ENCODE results near the gene ADGRG3. TPM values are rescaled to one million over a fixed set of nuclear protein-coding genes. Genes with fewer than 3 reads are reported as not detected.
A peak's percentile ranks its signal among the peaks of the same experiment; 100 is the strongest.

Gene ADGRG3
- total and polyA plus RNA-seq, 9 of the 15 experiments (the other 6 are each of a cell fraction or from before 2014, with no cell fraction given): 0.09 to 0.52 (median 0.14) TPM; not detected in 3

DNA sequence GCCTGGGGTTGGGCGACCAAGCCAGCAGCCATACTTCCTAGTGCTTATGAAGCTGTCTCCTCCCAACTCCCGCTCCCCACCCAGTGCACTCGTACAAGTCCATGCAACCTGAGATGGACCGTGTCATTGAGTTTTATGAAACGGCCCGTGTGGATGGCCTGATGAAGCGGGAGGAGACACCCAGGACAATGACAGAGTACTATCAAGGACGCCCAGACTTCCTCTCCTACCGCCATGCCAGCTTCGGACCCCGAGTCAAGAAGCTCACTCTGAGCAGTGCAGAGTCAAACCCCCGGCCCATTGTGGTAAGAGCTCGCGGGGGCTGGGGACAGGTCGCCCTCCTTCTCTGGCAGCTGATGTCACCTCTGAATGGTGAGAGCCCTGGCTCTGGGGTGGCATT, 56.4 kb downstream of the ADGRG3 start:
- Histone ChIP-seq H3K9ac (ENCODE audit: insufficient read depth in 1 of 2, low read depth in 2 of 2, low read length in 2 of 2) (no peak overlapping the region), H3K4me2 (ENCODE audit: insufficient read depth, low read length) (no peak overlapping the region), H3K27ac (ENCODE audit: extremely low read depth, low read depth, low read length) (no peak overlapping the region), H2AFZ (ENCODE audit: low read depth, low read length) (no peak overlapping the region), H3K9me1 (ENCODE audit: control insufficient read depth, insufficient read depth, low read length) (no peaks in the 10 kb centered on the region), H3K4me3 (no peak overlapping the region), H3K27me3 (ENCODE audit: control insufficient read depth in 2 of 2, insufficient read depth in 2 of 2, low read length in 2 of 2) (0 out of 5 replicates have a peak, but pooled peaks cover 0 to 5% of the 10 kb centered on the region in 2 experiments), H3K79me2 (ENCODE audit: control insufficient read depth, insufficient read depth, low read length) (no peaks in the 10 kb centered on the region), H3K36me3 (ENCODE audit: control insufficient read depth, insufficient read depth, low read length) (no peaks in the 10 kb centered on the region), H3K4me1 (replicated peaks in 1 of 2; ENCODE audit: control insufficient read depth in 2 of 2, insufficient read depth in 2 of 2, low read length in 2 of 2) (peaks cover 12 to 16% of the 10 kb centered on the region in 2 experiments), H4K20me1 (replicated peaks; ENCODE audit: control insufficient read depth, insufficient read depth, low read length) (no peaks in the 10 kb centered on the region), H3K9me3 (replicated peaks; ENCODE audit: control insufficient read depth, insufficient read depth, low read depth, low read length) (no peaks in the 10 kb centered on the region)
- POLR2A ChIA-PET: interaction anchor here (0.5 to 1.2 kb wide), 5 partner anchors 9 to 32 kb away, joined by 3 to 5 read pairs (median 3); partner anchors contain the start of gene KATNB1
- no peak for TF ChIP-seq PRPF4 (IDR thresholded peaks at IDR 0.05; ENCODE audit: insufficient read depth, low read depth, low read length, poor library complexity, severe bottlenecking)
- CTCF ChIA-PET (ENCODE audit: low intra/inter-chr PET ratio): interaction anchor here (0.6 kb wide), 1 partner anchor 115 kb away, joined by 3 read pairs; no protein-coding TSS in a partner anchor
- no peak for FAIRE-seq
- WGBS (ENCODE audit: insufficient coverage, low coverage, missing lambda C conversion rate): 35% methylated on average over 15 of the region's 15 CpGs
- no peak for DNase-seq (ENCODE audit: extremely low read depth in 1 of 4, low spot score in 3 of 4)
- intact Hi-C loops (cut with micrococcal nuclease): loop anchor here (5.0 kb wide), 1 partner anchor 132 kb away; no protein-coding TSS in a partner anchor
- no peak; the same call in 2 of the 3 replicates for ATAC-seq
- BruUV-seq (replicated peaks): no TSS peak
- in situ Hi-C loops (cut with MboI): no loop called here

DNA sequence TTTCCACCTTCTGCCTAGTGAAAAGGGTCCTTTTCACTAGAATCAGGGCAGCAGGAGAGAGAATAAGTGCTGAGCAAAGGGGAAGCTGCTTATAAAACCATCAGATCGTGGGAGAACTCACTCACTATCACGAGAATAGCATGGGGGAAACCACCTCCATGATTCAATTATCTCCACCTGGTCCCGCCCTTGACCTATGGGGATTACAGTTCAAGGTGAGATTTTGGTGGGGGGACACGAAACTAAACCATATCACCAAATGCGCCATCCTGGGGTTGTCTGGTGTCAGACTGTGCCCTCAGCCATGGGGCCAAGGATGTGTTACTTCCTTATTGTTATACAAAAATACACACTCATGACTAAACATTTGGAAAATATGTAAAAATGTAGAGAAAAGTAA, 57.0 kb downstream of the ADGRG3 start:
- Histone ChIP-seq H3K4me1 (replicated peaks in 1 of 2; ENCODE audit: control insufficient read depth in 2 of 2, insufficient read depth in 2 of 2, low read length in 2 of 2) (peaks cover 12 to 16% of the 10 kb centered on the region in 2 experiments), H4K20me1 (replicated peaks; ENCODE audit: control insufficient read depth, insufficient read depth, low read length) (no peaks in the 10 kb centered on the region), H3K27ac (ENCODE audit: extremely low read depth, low read depth, low read length) (no peak overlapping the region), H3K79me2 (ENCODE audit: control insufficient read depth, insufficient read depth, low read length) (no peaks in the 10 kb centered on the region), H3K4me2 (ENCODE audit: insufficient read depth, low read length) (no peak overlapping the region), H3K9me1 (ENCODE audit: control insufficient read depth, insufficient read depth, low read length) (no peaks in the 10 kb centered on the region), H3K9me3 (replicated peaks; ENCODE audit: control insufficient read depth, insufficient read depth, low read depth, low read length) (no peaks in the 10 kb centered on the region), H3K27me3 (ENCODE audit: control insufficient read depth in 2 of 2, insufficient read depth in 2 of 2, low read length in 2 of 2) (0 out of 5 replicates have a peak, but pooled peaks cover 0 to 5% of the 10 kb centered on the region in 2 experiments), H3K9ac (ENCODE audit: insufficient read depth in 1 of 2, low read depth in 2 of 2, low read length in 2 of 2) (no peak overlapping the region), H3K36me3 (ENCODE audit: control insufficient read depth, insufficient read depth, low read length) (no peaks in the 10 kb centered on the region), H2AFZ (ENCODE audit: low read depth, low read length) (no peak overlapping the region), H3K4me3 (no peak overlapping the region)
- no peak for ATAC-seq
- no TSS peak for BruUV-seq (replicated peaks)
- intact Hi-C loops (cut with micrococcal nuclease) (no loop called here), in situ Hi-C loops (cut with MboI) (no loop called here)
- no peak for TF ChIP-seq ZC3H4 (CRISPR knock-in tag; IDR thresholded peaks at IDR 0.05; ENCODE audit: borderline replicate concordance)
- no peak for TF ChIP-seq MCM3 (IDR thresholded peaks at IDR 0.05)
- ChIA-PET POLR2A (interaction anchor here (0.6 to 1.2 kb wide), 2 partner anchors 10 to 31 kb away, joined by 3 to 5 read pairs; partner anchors contain the start of gene KATNB1), CTCF (ENCODE audit: low intra/inter-chr PET ratio) (no interaction called here)
- WGBS (ENCODE audit: insufficient coverage, low coverage, missing lambda C conversion rate): 15% methylated on average over 5 of the region's 5 CpGs
- DNase-seq (ENCODE audit: extremely low read depth in 1 of 4, low spot score in 3 of 4): no peak
- FAIRE-seq: peak; percentile 19
